Motor neuron (in vitro differentiated cells): ENCODE results near the gene VARS2. TPM values are rescaled to one million over a fixed set of nuclear protein-coding genes. Genes with fewer than 3 reads are reported as not detected.

Experiments
- ATAC-seq, 8 experiments: fragments of 200-7000 bp; cut with Tn5 transposase; replicated peaks in 6 of 8; 2 replicates each; pipeline ENCODE4 v1.8.0; 2021; ENCODE audit warnings: mild to moderate bottlenecking in 8 of 8, moderate library complexity in 8 of 8
- H3K27ac ChIP-seq, 2 donors: fragments of 250-450 bp; sonication (Bioruptor Pico); 2 replicates each; pipeline ENCODE4 v1.9.0; 2021; ENCODE audit warnings: antibody characterized with exemption in 2 of 2, mild to moderate bottlenecking in 2 of 2, moderate library complexity in 1 of 2
- H3K4me1 ChIP-seq, 2 donors: fragments of 250-450 bp; sonication (Bioruptor Pico); replicated peaks in 1 of 2; 2 replicates each; pipeline ENCODE4 v1.6.1; 2021; ENCODE audit warnings: antibody characterized with exemption in 2 of 2, mild to moderate bottlenecking in 2 of 2, moderate library complexity in 1 of 2
- H3K4me3 ChIP-seq, 5 donors: fragments of 250-450 bp; sonication (Bioruptor Pico); 2 replicates each; pipeline ENCODE4 v1.9.0; 2021; ENCODE audit warnings: antibody characterized with exemption in 5 of 5, mild to moderate bottlenecking in 5 of 5, moderate library complexity in 4 of 5
- WGBS, 10 experiments: fragments of 450-650 bp; shearing (Covaris generic); methylation state at CpG; one replicate each; pipeline ENCODE4 v1.0.0; 2022; 5-methylcytosine and 5-hydroxymethylcytosine counted together
- in situ Hi-C, 9 experiments: fragments of 400-800 bp; cut with MboI; loops; one replicate each; pipeline ENCODE4 v1.15.0; 2021; ENCODE audit warnings: low sequenced_read_pairs in 9 of 9, low pct_unique_long_range_greater_than_20kb in 2 of 9; ENCODE audit not compliant: unreplicated experiment in 9 of 9
- total RNA-seq, 8 experiments: library from RNA; unstranded; fragments of 300-600 nt; gene quantifications; 2 replicates each; pipeline versions ENCODE4 v1.2.3 to v1.2.4, GENCODE V29; 2022

VARS2 gene
- total RNA-seq, 8 experiments from 2014 or later = 13.5 to 39.7 (median 21.0) TPM

DNA sequence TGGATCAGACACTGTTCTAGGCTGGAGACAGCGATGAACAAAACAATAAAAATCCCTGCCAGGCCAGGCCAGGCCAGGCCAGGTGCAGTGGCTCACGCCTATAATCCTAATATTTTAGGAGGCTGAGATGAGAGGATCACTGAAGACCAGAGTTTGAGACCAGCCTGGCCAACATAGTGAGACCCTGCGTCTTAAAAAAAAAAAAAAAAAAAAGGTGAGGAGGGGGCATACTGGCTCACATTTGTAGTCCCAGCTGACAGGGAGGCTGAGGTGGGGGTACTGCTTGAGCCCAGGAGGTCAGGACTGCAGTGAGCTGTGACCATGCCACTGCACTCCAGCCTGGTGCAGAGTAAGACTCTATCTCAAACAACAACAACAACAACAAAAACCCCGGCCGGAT, 31.2 kb downstream of the VARS2 start:
- H3K4me1 ChIP-seq = no peaks in the 10 kb centered on the region
- no peak overlapping the region for H3K27ac ChIP-seq
- no peak for ATAC-seq
- WGBS, 10 experiments = 59 to 100% (median 84%) methylated on average over 1 to 4 of the region's 5 CpGs; no CpG with 5 or more reads in 4 of the 10 experiments
- no peak overlapping the region for H3K4me3 ChIP-seq
- in situ Hi-C loops = no loop called here

DNA sequence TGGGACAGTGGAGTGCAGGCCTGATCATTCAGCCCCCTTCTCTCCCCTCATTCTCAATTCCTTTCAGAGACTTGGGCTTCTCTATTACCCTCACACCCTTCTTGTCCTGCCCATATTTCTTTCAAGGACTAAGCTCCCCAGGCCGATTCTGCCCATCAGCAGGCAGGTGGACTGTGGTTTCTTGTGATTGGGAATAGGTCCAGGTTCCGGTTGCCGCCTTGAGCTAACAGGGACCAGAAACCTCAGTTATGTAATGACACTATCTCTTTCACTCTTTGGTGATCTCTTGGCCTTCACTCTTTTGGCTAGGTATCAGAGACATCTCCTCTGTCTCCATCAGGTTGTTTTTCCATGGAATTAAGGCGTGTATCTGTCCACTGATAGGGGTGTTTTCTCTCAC, 33.2 kb downstream of the VARS2 start:
- no peak overlapping the region for H3K27ac ChIP-seq
- no peak overlapping the region for H3K4me3 ChIP-seq
- WGBS, 10 experiments = 0 to 100% (median 66%) methylated on average over 1 to 3 of the region's 4 CpGs; no CpG with 5 or more reads in 4 of the 10 experiments
- ATAC-seq = no peak
- no peaks in the 10 kb centered on the region for H3K4me1 ChIP-seq
- in situ Hi-C loops = no loop called here

DNA sequence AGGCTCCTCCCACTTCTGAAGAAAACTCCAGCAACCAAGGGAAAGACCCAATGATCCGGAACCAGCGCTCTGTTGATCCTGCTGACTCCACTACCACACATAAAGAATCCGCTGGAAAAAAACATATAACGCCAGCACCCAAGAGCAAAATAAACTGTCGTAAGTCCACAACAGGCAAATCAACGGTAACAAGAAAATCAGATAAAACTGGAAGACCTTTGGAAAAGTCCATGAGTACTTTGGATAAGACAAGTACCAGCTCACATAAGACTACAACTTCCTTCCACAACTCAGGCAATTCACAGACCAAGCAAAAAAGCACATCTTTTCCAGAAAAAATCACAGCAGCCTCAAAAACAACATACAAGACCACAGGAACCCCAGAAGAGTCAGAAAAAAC, 34.8 kb downstream of the VARS2 start:
- H3K4me1 ChIP-seq = no peaks in the 10 kb centered on the region
- in situ Hi-C loops = no loop called here
- no peak overlapping the region for H3K4me3 ChIP-seq
- ATAC-seq = no peak
- H3K27ac ChIP-seq = no peak overlapping the region
- 60 to 94% (median 85%) methylated on average over 2 to 6 of the region's 6 CpGs for WGBS, 10 experiments

DNA sequence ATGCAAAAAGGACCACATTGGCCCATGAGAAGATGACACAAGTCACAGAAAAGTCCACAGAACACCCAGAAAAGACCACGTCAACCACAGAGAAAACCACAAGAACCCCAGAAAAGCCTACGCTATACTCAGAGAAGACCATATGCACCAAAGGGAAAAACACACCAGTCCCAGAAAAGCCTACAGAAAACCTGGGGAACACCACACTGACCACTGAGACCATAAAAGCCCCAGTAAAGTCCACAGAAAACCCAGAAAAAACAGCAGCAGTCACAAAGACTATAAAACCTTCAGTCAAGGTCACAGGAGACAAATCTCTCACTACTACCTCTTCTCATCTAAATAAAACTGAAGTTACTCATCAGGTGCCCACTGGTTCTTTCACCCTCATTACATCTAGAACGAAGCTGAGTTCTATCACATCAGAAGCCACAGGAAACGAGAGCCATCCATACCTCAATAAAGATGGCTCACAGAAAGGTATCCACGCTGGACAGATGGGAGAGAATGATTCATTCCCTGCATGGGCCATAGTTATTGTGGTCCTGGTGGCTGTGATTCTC, 38.0 kb downstream of the VARS2 start:
- Histone ChIP-seq H3K27ac (no peak overlapping the region), H3K4me3 (no peak overlapping the region), H3K4me1 (no peaks in the 10 kb centered on the region)
- 28 to 100% (median 52%) methylated on average over 1 to 4 of the region's 5 CpGs for WGBS, 10 experiments
- in situ Hi-C loops = no loop called here
- ATAC-seq = no peak

DNA sequence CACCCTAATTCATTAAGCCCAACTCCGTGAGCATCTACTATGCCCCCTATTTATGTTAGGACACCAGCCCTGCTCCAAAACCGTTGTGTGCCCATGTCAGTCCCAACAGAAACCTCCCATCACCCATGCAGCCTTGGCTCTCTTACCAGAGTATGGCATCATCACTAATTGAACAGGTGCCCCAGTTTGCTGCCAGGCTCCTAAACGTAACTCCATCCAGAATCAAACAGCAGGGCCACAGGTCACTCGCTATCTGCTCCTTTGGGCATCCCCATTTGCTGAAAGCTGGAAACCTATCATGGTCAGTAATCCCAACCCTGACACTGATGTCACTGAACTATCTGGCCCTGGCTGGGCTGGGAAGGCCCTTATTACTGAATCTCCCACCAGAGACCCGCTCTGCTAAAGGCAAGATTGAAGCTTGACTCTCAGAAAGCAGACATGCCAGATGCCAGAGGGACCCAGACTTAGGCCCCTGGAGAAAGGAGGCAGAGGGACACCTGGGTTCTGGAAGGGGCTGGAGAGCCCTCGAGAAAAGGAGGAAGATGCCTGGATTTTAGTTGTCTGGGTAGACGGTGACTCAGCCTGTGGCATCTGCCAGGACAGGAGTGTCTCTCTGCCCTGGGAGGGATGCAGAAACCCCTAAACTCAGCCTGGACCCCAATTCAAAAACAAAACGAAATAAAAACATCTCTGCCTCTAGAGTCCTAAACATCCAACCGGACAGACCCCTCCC, 40.8 kb downstream of the VARS2 start:
- Histone ChIP-seq H3K4me1 (no peaks in the 10 kb centered on the region), H3K4me3 (peak overlapping the region in 3 of 5 donors; percentile 25 to 32 (median 27)), H3K27ac (no peak overlapping the region)
- in situ Hi-C loops = no loop called here
- peak in 3 of 8 experiments; percentile 3 to 28 (median 3) for ATAC-seq
- WGBS, 10 experiments = 36 to 93% (median 70%) methylated on average over 1 to 6 of the region's 9 CpGs; no CpG with 5 or more reads in 2 of the 10 experiments

DNA sequence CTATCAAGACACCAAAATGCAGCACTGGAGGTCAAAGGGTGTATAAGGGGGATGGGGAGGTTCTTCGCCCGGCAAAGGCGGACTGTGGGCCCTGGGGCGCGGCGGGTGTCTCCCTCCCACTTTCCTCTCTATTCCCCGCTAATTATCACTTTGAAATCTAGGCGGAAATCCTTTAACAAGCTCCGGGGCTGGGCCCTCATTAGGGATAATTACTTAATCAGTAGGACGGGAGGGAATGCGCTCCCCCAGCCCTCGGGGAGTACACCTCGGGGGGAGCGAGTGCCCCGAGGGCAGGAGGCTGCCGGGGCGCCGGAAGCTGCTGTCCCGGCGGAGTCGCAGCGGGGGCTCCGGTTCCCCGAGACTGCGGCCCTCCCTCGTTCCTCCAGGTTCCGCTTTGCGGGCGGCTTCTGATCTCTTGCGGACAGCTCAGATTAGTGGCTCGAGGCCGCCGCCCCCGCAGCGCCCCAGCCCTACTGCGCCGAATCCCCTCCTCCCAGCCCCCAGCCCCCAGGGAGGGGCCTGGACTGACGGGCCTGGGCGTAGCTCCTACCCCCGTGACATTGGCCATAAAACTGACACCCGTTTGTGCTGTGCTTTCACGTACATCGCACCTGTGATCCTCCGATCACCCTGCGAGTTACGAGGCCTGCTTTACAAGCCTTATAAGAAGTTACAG, 41.5 kb downstream of the VARS2 start:
- Histone ChIP-seq H3K27ac (no peak overlapping the region), H3K4me3 (peak overlapping the region in 4 of 5 donors; percentile 16 to 32 (median 26)), H3K4me1 (no peaks in the 10 kb centered on the region)
- ATAC-seq = peak; percentile 35 to 97 (median 94)
- in situ Hi-C loops = no loop called here
- WGBS, 10 experiments = 0 to 80% (median 19%) methylated on average over 1 to 12 of the region's 46 CpGs; no CpG with 5 or more reads in 4 of the 10 experiments

DNA sequence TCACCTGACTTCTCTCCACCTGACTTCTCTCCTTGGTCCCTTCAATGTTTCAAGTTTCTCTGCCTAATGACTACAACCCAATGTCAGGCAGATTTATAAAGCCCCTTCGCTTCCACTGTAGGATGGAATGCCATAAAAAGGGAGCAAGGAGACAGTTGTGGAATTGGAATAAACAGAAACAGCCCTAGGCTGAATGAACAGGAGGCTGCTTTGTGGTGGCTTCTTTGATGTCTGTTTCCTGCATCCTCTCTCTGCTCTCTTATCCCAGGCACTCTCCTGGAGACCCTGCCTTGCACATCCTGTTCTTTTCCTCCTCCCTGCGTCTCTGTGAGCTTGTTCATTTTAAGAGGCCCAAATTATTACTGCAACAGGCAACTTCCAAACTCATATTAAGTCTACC, 43.7 kb downstream of the VARS2 start:
- in situ Hi-C loops = no loop called here
- WGBS, 10 experiments = 22 to 82% (median 79%) methylated on average over 1 to 2 of the region's 2 CpGs; no CpG with 5 or more reads in 3 of the 10 experiments
- no peaks in the 10 kb centered on the region for H3K4me1 ChIP-seq
- H3K4me3 ChIP-seq = no peak overlapping the region
- no peak overlapping the region for H3K27ac ChIP-seq
- no peak for ATAC-seq

DNA sequence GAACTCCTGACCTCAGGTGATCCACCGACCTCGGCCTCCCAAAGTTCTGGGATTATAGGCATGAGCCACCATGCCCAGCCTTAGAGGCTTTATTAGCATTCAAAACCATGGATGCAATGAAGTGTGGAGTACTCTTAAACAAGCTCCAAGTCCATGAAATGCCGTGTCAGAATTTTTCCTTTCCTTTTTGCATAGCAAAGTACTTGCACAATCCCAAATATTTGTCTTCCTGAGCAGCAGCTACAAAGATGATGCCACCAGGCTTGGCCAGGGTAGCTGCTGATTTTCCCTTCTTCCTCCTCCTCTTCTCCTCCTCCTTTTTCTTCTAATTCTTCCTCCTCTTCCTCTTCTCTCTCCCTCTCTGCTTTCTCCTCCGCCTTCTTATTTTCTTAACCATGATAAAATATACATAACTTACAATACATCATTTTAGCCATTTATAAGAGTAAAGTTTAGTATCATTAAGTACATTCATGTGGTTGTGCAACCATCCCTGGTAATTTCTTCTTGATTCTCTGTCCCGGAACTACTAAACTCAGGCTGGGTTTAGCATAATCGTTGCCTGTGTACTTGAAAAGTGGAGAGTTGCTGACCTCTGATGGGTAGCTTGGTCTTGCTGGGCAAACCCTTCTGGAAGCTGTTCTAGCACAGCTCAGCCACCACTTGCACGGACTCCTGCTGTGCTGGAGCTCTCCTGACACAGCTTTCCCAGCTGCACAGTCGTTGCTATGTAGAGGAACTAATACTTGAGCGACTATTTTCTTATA, 47.1 kb downstream of the VARS2 start:
- no peak overlapping the region for H3K4me3 ChIP-seq
- ATAC-seq = peak in 3 of 8 experiments; percentile 29 to 57 (median 52)
- 24 to 92% (median 71%) methylated on average over 1 to 9 of the region's 9 CpGs for WGBS, 10 experiments
- no peaks in the 10 kb centered on the region for H3K4me1 ChIP-seq
- H3K27ac ChIP-seq = no peak overlapping the region
- in situ Hi-C loops = no loop called here

DNA sequence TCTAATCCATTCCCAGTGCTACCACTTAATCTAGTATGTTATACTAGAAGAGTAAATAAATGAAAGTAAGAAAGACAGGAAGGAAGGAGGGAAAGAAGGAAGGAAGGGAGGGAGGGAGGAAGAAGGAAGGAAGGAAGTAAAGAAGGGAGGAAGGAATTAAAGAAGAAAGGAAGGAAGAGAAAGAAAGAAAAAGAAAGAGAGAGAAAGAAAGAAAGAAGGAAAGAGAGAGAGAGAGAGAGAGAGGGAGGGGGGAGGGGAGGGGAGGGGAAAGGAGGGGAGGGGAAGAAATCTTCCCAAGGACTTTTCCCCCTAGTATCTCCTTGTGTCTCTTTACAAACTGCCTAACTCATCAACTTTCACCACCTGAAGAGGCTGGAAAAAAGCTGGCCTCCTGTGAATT, 48.7 kb downstream of the VARS2 start:
- in situ Hi-C loops = no loop called here
- ATAC-seq = no peak
- no peak overlapping the region for H3K4me3 ChIP-seq
- no peaks in the 10 kb centered on the region for H3K4me1 ChIP-seq
- H3K27ac ChIP-seq = no peak overlapping the region

DNA sequence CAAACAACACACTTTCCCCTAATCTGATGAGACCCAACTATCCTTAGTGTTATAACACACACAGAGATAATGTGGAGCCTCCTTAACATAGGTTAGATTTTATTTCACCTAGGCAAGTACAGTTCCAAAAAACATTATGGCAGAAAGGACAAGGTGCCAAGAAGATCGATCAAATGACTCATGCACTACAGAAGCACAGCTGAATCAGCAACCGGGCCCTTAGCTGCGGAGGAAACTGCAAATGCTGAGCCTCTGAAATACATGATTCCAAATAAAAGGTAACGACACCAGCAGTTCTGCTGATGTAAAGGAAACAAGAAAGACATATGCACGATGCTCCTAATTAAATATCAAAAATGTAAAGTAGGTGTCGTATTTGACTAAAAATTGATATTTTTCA, 49.6 kb downstream of the VARS2 start:
- 17 to 89% (median 69%) methylated on average over 2 to 6 of the region's 6 CpGs; no CpG with 5 or more reads in 2 of the 10 experiments for WGBS, 10 experiments
- peak in 1 of 8 experiments; percentile 41 for ATAC-seq
- in situ Hi-C loops = no loop called here
- no peak overlapping the region for H3K4me3 ChIP-seq
- no peaks in the 10 kb centered on the region for H3K4me1 ChIP-seq
- no peak overlapping the region for H3K27ac ChIP-seq

DNA sequence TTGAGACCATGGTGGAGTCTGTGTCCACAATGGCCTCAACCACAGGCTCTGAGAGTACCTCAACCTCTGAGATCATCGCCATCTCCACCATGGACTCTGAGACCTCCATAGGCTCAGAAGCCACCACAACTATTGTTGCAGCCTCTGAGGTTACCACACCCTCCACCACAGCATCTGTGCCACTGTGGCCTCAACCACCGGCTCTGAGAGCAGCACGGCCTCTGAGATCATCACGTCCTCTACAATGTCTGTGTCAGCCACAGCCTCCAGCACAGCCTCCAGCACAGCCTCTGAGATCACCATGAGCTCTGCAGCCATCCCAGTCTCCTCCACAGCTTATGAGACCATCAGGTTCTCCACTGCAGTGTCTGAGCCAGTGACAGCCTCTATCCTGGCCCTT, 50.0 kb downstream of the VARS2 start:
- no peaks in the 10 kb centered on the region for H3K4me1 ChIP-seq
- H3K27ac ChIP-seq = no peak overlapping the region
- peak in 1 of 8 experiments; percentile 32 for ATAC-seq
- in situ Hi-C loops = no loop called here
- H3K4me3 ChIP-seq = no peak overlapping the region
- WGBS, 10 experiments = 51 to 80% (median 73%) methylated on average over 2 to 4 of the region's 4 CpGs; no CpG with 5 or more reads in 7 of the 10 experiments

DNA sequence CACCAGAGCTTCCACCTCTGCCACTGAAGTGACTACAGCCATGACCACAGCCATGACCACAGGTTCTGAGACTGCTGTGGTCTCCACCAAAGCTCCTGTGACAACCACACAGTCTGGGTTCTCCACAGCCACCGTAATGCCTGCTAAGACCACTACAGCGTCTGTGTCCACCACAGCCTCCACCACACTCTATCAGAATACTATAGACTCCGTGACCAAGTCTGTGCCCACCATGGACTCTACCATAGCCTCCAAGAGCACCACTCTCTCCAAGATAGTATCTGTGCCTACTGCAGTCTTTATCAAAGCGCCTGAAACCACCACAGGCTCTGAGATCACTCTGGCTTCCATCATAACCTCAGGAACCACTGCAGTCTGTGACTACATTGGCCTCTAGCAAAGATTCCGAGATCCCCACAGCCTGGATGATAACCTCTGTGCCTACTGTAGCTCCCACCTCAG, 51.1 kb downstream of the VARS2 start:
- H3K4me1 ChIP-seq = no peaks in the 10 kb centered on the region

DNA sequence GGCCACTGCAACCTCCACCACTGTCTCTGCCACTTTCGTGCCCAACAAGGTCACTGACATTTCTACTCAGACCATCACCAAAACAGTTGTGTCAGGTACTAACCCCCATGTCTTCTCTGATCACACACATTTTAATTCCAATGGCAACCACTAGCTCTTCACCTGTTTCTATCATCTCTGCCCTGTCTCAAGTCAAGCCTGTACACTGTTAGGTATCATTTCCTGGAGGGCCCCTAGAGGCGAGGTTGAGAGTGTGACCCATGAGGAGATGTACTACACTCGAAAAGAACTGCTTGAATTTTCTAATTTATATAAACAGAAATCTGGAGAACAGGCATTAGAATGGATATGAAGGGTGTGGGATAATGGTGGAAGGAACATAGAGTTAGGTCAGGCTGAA, 52.1 kb downstream of the VARS2 start:
- H3K4me3 ChIP-seq = no peak overlapping the region
- in situ Hi-C loops = no loop called here
- H3K4me1 ChIP-seq = no peaks in the 10 kb centered on the region
- no peak for ATAC-seq
- no peak overlapping the region for H3K27ac ChIP-seq
- WGBS, 10 experiments = 8 to 70% (median 50%) methylated on average over 1 to 3 of the region's 3 CpGs; no CpG with 5 or more reads in 4 of the 10 experiments

More for the DNA sequence above, 51.1 kb downstream of the VARS2 start:
- ATAC-seq = no peak
- no peak overlapping the region for H3K4me3 ChIP-seq
- H3K27ac ChIP-seq = no peak overlapping the region
- WGBS, 10 experiments = 0 to 100% (median 68%) methylated on average over 1 to 5 of the region's 5 CpGs; no CpG with 5 or more reads in 3 of the 10 experiments
- in situ Hi-C loops = no loop called here
